AG20443 (cell line): ENCODE results near the gene SEL1L.
"Not testable (repeated sequence)": the region's sequence is repeated elsewhere in the genome, so short reads cannot be mapped to it uniquely, and the experiment has no call there.

ENCODE experiments used
- DNase-seq: peaks from one replicate; pipeline ENCODE4 v3.0.0; 2012; ENCODE audit warnings: low spot score, mixed read lengths

SEL1L gene

DNA sequence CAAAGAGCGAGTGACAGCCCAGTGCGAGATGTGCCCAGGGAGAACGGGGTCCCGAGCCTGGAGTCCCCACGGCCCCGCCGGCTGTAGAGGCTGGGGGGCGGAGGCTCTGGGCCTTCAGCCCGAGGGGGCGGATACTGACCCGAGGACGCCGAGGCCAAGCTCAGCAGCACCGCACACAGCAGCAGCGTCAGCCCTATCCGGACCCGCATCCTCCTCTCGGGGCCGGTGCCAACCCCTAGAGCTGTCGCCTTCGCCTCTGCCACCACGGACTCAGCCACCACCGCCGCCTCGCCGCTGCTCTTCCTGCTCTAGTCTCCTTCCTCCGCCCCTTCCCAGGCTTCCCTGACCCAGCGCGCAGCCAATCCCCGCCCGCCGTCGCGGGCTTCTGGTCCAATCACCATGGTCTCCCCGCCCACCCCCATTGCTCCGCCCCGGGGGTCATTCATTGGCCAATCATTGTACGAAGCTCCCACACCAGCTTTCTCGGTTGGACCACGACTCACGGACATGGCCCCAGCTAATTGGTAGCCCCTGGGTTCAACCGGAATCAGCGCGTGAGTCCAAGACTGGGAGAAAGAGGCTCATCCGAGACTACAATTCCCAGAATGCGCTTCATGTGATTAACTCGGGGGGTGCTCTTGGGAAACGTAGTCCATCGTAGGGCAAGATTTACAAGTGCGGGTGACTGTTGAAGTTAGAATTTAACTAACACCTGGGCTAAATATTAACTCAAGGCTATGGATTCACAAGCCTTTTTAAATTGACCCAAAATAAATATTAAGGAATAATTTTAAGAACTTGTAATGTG is at the start of gene SEL1L:
SEL1L (minus strand) TSS at position 318 of the 808 bp plus-strand sequence; CDS start at position 209, 109 bp downstream.
- DNase-seq = peak; percentile 98

DNA sequence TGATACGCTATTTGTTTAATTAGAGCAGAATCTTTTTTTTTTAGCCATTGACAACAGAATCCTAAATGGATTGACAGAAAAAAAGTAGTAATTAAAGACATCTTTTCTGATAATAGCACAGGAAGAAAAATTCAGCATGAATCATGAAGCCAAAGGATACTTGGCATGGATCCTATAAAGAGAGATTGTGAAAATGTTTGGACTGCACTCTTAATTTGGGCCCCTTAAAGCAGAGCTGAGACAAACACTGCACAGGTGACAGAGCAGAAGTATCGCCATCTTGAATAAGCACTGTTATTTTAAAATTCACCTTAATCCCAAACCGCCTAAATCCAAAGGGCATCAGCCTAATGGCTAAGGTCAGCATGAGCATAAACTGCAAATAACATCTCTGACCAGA is 48.8 kb upstream of the SEL1L start:
- DNase-seq = no peak

DNA sequence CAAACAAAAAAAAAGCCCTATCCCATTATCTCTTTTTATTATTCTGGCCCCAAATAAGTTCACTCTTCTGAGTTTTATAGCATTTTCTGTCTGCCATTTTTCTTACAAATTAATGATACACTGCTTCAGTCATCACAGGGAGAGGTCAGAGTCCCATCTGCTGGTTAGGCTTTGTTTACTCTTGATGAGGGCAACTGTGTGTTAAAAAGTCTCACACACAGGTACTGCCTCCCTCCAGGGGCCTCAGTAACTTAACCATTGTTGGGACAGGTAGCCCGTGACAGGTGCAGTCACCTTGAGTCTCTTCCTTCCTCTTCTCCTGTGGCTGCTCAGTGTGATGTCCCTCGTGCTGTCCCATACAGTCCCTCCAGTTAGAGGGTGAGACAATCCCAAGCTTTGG is 45.5 kb upstream of the SEL1L start:
- no peak for DNase-seq

DNA sequence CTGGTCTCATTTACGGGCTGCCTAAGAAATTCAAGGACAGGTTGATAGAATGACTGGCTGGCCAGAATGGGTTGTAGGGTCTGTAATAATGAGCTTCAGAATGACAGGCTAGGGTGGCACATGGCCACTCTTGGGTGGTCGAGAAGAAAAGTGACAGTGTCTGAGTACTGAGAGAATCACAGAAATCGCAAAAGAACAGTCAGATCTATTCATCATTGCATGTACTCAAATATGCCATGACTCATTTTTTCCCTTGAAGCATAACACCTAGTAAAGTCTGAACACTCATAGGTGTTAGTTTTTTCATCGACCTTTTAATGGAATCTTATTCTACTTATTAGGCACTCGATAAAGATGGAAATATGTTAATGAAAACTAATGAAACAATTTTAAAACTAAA is 37.8 kb upstream of the SEL1L start:
- no peak for DNase-seq

DNA sequence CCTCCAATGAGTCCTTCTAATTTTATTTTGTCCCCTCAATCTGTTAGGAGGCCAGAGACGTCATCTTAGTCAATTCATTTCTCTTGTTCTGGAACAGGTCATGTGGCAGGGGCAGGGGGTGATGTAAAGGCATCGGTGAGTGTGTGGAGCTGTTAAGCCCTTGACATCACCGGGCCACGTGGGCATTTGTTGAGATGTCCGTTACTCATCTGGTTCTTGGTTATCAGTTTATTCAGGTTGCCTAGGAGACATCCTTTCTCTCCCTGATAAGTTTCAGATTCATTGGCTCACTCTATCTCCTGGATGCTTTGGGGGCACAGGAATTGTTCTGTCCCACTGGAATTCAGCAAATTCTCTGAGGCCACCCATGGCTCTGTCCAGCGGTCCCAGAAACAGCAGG is 33.6 kb upstream of the SEL1L start:
- DNase-seq = no peak

DNA sequence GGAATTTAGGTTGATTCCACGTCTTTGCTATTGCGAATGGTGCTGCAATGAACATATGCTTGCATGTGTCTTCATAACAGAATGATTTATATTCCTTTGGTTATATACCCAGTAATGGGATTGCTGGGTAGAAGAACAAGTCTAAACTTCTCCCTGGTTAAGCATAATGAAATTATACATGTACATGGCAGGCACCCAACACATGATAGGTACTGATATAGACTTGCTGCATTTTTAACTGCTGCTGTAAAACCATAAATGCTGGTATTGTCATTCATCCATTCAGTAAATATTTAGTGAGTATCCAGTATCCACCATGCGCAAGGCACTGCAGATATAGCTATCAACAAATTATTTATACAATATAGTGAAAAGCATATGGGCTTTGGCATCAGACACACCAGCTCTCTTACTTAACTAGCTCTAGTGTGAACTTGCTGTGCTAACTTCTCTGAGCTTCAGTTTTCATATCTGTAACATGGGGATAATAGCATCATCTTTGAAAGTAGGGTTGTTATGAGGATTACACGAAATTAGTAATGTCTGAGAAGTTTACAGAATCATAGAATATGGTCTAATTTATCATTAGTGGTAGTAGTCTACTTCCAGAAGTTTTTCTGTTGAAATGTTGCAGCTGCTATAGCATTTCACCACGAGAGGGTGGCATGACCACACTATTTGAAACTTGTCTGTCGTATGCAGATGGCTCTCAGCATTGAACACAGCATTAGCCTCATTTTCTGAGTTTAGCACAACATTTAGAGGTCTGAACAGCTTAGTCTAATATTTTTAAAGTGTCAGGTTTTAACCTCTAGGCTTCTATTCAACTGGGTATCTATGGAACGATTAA is 32.0 kb upstream of the SEL1L start:
- peak; percentile 35 for DNase-seq

DNA sequence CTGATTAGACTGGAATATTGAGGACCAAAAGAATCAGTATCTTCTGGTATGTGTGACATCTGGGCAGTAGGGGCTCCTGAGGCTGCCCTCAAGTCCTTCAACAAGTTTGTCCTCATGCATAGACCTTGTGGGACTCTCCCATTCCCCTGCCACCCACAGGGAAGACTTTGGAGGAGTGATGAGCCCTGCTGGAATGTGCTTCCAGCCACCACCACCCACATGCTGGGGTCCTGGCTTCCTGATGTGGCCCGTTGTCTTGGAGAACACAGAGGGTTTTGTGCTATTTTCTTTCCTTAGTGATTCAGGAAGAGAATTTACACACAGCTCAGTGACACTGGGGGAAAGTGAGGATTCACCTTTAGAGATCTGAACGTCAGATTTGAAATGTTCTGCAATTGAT is 29.2 kb upstream of the SEL1L start:
- no peak for DNase-seq

DNA sequence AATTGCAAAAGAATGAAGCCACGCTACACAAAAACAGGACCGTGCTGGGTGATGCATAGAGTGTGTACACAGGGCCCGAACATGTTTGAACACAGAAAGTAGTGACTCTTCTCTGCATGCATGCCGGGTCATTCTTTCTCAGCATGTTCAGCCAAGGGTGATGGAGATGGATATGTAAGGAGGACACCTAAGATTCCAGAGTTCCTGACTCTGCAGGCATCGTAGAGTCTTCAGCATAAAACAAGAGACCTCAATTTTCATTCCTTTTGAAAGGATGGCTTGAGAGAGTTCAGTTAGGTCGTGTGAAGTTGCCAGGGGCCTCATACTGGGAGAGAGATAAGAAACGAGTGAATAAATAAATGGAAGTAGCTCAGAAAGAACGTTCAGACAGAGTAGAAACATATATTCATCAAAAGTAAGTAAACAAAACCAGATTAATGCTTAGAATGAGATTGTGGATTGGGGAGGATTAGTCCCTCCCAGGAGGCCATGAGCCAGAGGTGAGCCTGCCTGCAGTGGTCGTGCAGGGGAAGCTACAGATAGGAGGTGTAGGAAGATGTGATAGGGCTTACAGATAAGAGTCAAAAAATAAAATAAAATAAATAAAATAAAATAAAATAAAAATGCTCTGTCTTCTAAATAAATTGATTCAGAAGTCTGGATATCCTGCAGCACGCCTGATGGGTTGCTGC is 27.6 kb upstream of the SEL1L start:
- DNase-seq = no peak

DNA sequence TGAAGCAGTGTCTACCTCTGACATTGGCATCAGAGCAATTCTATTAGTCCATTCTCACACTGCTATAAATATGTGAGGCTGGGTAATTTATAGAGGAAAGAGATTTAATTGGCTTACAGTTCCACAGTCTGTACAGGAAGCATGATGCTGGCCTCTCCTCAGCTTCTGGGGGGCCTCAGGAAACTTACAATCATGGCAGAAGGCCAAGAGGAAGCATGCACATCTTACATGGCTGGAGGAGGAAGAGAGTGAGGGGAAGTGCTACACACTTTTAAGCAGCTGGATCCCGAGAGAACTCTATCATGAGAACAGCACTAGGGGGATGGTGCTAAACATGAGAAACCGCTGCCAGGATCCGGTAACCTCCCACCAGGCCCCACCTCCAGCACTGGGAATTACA is 25.7 kb upstream of the SEL1L start:
- DNase-seq = no peak

DNA sequence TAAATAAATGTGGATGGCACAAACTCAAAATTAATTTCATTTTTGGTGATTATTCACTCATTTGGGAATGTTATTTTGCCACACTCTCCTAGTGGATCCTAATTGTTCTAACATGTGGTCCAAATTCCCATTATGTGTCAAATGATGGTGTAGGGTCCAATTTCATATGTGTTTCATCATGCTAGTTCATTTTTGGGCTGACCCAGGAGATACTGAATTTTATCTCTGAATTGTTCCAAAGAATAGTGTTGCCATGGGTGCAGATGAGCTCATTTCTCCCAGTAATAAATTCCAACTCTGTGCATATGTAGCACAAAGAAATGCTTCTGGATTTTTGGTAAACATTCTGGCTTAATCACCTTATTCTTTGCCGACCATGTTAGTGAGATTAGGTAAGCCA is 23.5 kb upstream of the SEL1L start:
- no peak for DNase-seq

DNA sequence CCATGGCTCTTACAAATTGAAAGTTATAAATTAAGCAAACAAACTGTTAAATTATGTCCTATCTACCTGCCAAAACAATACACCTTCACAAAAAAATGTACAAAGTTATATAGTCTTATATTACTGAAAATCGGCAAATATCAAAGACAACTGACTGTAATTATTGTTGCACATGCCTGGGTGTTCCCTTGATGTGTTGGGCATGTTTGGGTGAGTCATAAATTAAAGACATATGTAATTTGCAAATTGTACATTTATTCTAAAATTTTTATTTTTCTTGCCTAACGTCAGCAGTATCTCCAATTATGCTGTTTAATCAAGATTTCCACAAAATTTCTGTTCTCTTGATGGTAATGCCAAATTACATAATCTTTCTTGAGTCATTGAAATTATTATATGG is 22.0 kb upstream of the SEL1L start:
- no peak for DNase-seq

DNA sequence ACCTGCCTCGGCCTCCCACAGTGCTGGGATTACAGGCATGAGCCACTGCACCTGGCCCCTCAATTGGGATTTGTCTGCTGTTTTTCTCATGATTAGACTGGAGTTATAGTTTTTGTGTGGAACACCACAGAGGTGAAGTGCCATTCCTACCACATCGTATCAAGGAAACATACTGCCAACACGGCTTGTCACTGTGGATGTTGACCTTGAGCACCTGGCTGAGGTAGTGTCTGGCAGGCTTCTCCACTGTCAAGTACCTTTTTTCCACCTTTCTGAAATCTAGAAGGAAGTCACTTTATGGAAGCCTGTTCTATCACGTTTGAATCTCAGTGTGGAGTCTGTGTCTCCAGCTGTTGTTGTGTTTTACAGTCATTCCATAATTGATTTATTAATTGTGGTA is 21.4 kb upstream of the SEL1L start:
- DNase-seq = no peak

DNA sequence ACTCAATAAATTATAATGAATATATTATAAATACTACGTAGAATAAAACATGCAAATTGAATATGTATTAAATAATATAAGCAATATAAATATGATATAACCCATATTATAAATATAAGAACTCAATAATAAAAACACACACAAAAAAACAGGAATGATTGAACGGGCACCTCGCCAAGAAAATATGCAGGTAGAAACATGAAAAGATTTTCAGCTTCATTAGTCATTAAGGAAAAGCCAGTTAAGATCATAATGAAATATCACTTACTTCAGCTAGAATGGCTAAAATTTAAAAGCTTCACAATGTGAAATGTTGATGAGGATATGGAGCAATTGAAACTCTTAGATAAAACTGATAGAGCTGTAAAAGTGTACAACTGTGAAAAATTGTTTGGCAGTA is 17.8 kb upstream of the SEL1L start:
- DNase-seq = no peak

DNA sequence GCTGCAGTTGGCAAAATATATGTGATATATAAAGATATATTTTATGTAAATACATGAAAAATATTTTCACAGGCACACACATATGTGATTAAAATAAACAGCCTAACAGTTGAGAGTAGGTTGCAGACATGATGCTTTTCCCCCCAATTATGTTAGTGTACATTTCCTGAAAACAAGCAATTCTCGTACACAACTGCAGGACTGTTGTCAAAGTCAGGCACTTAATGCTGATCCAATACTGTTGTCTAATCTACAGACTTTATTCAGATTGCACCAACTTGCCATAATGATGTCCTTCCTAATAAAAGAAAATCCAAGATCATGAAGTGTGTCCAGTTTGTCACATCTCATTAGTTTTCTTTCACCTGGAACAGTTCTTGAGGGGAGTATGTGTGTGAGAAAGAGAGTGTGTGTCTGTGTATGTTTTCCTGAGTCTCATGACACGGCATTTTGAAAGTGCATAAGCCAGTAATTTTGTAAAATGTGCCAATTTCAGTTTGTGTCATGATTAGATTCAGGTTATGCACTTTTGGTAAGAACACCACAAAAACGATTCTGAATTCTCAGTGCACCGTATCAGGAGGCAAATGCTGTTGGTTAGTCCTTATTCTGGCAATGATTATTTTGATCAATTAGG is 16.5 kb upstream of the SEL1L start:
- no peak for DNase-seq

DNA sequence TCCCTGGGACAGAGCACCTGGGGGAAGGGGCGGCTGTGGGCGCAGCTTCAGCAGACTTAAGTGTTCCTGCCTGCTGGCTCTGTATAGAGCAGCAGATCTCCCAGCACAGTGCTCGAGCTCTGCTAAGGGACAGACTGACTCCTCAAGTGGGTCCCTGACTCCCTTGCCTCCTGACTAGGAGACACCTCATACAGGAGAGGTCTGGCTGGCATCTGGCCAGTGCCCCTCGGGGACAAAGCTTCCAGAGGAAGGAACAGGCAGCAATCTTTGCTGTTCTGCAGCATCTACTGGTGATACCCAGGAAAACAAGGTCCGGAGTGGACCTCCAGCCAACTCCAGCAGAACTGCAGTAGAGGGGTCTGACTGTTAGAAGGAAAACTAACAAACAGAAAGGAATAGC is 7.6 kb upstream of the SEL1L start:
- DNase-seq = not testable (repeated sequence)

DNA sequence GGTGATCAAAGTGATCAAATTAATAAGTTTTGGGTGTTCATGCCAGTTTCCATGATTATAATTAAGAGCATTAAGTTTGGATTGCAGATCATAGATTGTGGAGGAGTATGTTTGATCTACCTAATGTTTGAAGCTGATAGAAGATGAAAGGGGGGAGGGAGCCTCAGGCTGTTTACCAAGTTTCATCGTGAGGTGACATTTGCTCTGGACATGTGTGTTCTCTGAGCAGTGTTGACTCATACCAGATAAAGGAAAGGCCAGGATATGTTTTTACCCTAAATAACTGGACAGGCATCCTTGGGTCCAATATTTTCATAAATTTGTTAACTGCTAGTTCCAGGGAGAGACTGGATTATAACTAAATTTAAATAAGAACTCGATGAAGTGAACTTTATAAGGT is 3.5 kb upstream of the SEL1L start:
- DNase-seq = no peak

DNA sequence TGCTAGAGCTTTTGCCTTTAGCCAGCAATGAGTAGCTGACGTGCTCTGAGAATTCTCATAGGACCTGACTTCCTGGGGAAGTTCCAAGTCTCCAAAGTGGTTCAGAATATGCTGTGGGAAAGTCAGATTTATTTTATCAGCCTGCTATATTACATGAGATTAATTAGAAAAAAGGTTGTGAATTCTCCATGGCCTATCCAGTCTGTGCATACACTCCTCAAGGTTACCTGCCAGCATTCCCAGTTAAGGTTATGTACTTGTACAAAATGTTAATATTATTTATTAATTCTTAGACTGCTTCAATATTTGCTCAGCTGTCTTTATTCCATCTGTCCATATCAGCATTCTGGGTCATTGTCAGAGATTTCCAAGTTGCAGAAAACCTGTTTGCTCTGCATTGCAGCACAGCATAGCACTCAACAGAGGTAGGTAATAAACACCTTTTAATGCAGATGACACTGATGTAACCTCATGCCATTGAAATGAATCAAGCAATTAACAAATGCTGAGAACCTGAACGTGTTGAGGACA is 2.7 kb upstream of the SEL1L start:
- DNase-seq = no peak

DNA sequence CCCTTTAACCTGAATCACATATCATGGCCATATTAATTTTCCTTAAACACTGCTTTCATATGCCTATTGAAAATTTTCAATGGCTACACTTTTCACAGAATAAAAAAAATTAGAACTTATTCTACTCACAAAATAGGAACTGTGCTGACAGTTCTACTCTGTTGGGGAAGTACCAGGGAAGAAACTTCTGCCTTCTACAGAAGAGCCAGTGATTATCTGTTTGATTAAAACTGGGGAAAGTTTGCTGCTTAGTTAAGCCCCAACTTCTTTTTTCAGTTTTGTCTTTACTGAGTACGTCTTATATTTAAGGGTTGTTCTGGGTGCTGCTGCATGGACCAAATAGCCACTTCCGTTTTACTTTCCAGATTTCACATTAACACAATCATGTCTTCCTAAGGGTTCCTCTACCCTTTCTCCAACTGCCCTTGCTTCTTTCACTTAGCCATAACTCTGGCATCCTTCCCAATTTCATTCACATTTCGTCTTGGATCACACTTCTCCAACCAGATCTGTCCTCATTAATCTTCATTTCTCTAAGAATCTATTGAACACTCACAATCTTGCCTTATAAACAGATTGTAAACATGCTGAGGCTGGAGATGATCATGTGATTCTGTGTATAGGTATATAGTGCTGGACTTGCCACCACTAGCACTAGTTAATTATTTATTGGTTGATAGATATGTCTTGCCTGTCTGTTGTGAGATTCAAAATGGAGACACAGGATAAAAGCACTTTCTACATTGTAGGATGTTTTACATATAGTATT is 1.9 kb upstream of the SEL1L start:
- no peak for DNase-seq

DNA sequence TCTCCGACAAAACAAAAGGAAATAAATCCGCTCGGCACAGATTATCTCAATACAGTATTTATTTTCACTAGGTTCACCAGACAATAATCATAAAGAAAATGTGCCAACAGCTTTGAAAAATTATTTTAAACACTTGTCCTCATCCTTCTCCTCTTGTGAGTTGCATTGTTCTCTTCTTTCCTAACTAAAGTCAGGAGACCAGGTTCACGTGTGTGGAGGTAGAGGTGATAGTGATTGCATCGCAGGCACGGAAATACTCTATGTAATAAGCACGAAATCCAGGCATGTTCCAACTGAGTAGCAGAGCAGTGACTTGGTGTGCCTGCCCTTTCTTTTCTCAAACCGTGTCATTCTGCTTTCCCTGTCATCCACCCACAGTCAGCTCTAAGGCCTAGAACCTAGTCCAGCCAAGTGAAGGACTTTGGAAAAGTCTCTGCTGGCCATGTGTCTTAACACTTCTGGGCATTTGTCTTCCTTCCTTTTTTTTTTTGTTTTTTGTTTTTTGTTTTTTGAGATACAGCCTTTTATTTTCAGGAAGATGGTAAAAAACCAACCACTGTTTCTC is 939 bp upstream of the SEL1L start:
- DNase-seq = no peak

DNA sequence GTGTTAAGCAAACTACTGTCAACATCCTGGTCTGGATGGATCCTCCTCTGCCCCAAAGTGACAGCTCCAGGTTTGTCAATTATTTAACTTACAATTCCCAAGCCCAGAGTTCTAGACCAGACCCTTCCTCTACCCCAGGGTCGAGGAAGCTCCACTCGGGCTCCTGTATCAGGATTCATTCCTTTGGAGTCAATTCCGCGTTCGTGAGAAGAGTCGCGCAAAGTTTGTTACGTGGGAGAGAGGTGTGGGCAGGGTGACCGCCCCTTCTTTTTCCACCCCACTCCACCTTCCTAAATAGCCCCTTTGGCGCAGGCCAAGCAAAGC is 479 bp downstream of the SEL1L start:
- no peak for DNase-seq

DNA sequence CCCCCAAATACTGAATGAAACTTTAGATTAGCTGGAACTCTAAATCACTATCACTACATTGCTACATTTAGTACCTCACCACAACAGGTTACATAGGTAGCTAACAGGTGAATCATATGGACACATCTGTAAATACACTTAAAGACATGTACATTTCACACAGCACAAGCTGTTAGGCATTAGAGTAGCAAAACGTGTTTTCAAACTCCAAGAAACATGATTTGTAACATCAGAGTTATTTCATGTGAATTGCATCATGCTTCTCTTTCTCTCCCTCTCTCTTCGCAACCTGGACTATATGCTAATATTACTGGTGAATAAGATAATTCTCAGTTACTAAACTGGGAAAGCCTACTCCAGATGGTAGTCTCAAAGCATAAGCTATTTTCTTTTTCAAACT is 4.3 kb downstream of the SEL1L start:
- DNase-seq = no peak
